GM12892 (cell line): ENCODE measurements around the gene TGFB2.

Experiments used
- POLR2A ChIP-seq: IDR thresholded peaks from 2 replicates; pipeline ENCODE4 v1.6.1; 2011; ENCODE audit warnings: low read depth, low read length, control low read depth
- POLR2AphosphoS5 ChIP-seq: IDR thresholded peaks from 2 replicates; pipeline ENCODE4 v1.6.1; 2011; ENCODE audit warnings: low read depth, low read length, control low read depth
- TAF1 ChIP-seq: IDR thresholded peaks from 2 replicates; pipeline ENCODE4 v1.6.1; 2011; ENCODE audit warnings: low read depth, mild to moderate bottlenecking, control low read depth, low read length, borderline replicate concordance

- TF ChIP-seq POLR2A: no peak
- no peak for TF ChIP-seq TAF1
- no peak for TF ChIP-seq POLR2AphosphoS5
Measured at GRCh38 chr1:218444588-218444987, 99.5 kb downstream of the TGFB2 start.
